Liver (tissue), 9 donors: ENCODE results near the gene RASGRF1. TPM values are rescaled to one million over a fixed set of nuclear protein-coding genes. Genes with fewer than 3 reads are reported as not detected.

ENCODE experiments used
- DNase-seq: peaks from one replicate; pipeline ENCODE4 v3.0.0-alpha.2; 2017; ENCODE audit warnings: low spot score
- H3K27ac ChIP-seq, 2 donors: one replicate each; pipeline ENCODE4 v1.7.0; 2013; ENCODE audit warnings: inconsistent platforms in 2 of 2, low read length in 2 of 2, control low read depth in 1 of 2, low read depth in 1 of 2, mild to moderate bottlenecking in 1 of 2
- H3K27me3 ChIP-seq, 4 donors: one replicate each; pipeline versions ENCODE4 v1.6.1 to v1.7.0; 2013; ENCODE audit warnings: low read length in 3 of 4, inconsistent platforms in 1 of 4, mild to moderate bottlenecking in 1 of 4, moderate library complexity in 1 of 4; ENCODE audit not compliant: control insufficient read depth in 4 of 4, insufficient read depth in 4 of 4
- H3K36me3 ChIP-seq, 4 donors: one replicate each; pipeline versions ENCODE4 v1.6.1 to v1.7.0; 2013; ENCODE audit warnings: low read length in 3 of 4, mild to moderate bottlenecking in 3 of 4, low read depth in 1 of 4, moderate library complexity in 1 of 4; ENCODE audit not compliant: control insufficient read depth in 4 of 4, insufficient read depth in 3 of 4
- H3K4me1 ChIP-seq, 4 donors: one replicate each; pipeline versions ENCODE4 v1.6.1 to v1.7.0; 2013; ENCODE audit warnings: low read length in 3 of 4, mild to moderate bottlenecking in 3 of 4, moderate library complexity in 1 of 4; ENCODE audit not compliant: control insufficient read depth in 4 of 4, insufficient read depth in 4 of 4
- H3K4me3 ChIP-seq, 3 donors: one replicate each; pipeline versions ENCODE4 v1.6.1 to v1.7.0; 2013; ENCODE audit warnings: low read length in 3 of 3, control low read depth in 1 of 3, low read depth in 1 of 3, mild to moderate bottlenecking in 1 of 3
- H3K9ac ChIP-seq, 2 donors: one replicate each; pipeline ENCODE4 v1.7.0; 2013; ENCODE audit warnings: low read length in 2 of 2, mild to moderate bottlenecking in 2 of 2, moderate library complexity in 2 of 2, control low read depth in 1 of 2, low read depth in 1 of 2
- H3K9me3 ChIP-seq, 4 donors: one replicate each; pipeline versions ENCODE4 v1.6.1 to v1.7.0; 2013; ENCODE audit warnings: low read length in 3 of 4; ENCODE audit not compliant: control insufficient read depth in 4 of 4
- ATF3 ChIP-seq: IDR thresholded peaks from 2 replicates; pipeline ENCODE4 v1.6.1; 2016; ENCODE audit warnings: antibody characterized with exemption
- FOXA2 ChIP-seq: IDR thresholded peaks from 2 replicates; pipeline ENCODE4 v1.6.1; 2016; ENCODE audit warnings: antibody characterized with exemption
- GABPA ChIP-seq, 2 donors: IDR thresholded peaks in 1 of 2; conservative IDR thresholded peaks in 1 of 2; 2 replicates each; pipeline ENCODE4 v1.6.1; 2016; ENCODE audit warnings: antibody characterized with exemption in 2 of 2, mild to moderate bottlenecking in 1 of 2, moderate library complexity in 1 of 2
- HNF4A ChIP-seq, 2 donors: conservative IDR thresholded peaks; 2 replicates each; pipeline ENCODE4 v1.6.1; 2016; ENCODE audit warnings: antibody characterized with exemption in 2 of 2, mild to moderate bottlenecking in 2 of 2
- RXRA ChIP-seq, 2 donors: IDR thresholded peaks; 2 replicates each; pipeline ENCODE4 v1.6.1; 2017 to 2018; ENCODE audit warnings: antibody characterized with exemption in 2 of 2, mild to moderate bottlenecking in 1 of 2
- WGBS: extraction: QIAGEN DNeasy Blood & Tissue Kit; methylation state at CpG from one replicate; pipeline ENCODE4 v1.1.7; 2013; 5-methylcytosine and 5-hydroxymethylcytosine counted together
- polyA plus RNA-seq, 2 donors: library from polyadenylated mRNA; stranded (reverse) in 1 of 2; unstranded in 1 of 2; fragments of 200-250 nt in 1 of 2; fragments of >200 nt in 1 of 2; fragmentation: Nextera tagmentation in 1 of 2; extraction: Ambion mirVana in 1 of 2; gene quantifications; one replicate each; pipeline versions ENCODE4 v1.2.1 to v1.2.3, GENCODE V29; 2013 to 2015
- total RNA-seq, 2 donors: library from RNA; depleted of rRNA; stranded (reverse); fragments of >200 nt; gene quantifications; one replicate each; pipeline ENCODE4 v1.2.3, GENCODE V29; 2014
- TF ChIP-seq, protein P1 (sequence below): IDR thresholded peaks from 2 replicates; pipeline ENCODE4 v1.6.1; 2016; ENCODE audit warnings: antibody characterized with exemption, mild to moderate bottlenecking
- donor health status: healthy.
- donor health status: healthy.
- donor health status: healthy.
- donor health status: healthy.
- donor health status: healthy.

The RASGRF1 gene
- total and polyA plus RNA-seq, 4 donors = 0.28 TPM; not detected in 3

DNA sequence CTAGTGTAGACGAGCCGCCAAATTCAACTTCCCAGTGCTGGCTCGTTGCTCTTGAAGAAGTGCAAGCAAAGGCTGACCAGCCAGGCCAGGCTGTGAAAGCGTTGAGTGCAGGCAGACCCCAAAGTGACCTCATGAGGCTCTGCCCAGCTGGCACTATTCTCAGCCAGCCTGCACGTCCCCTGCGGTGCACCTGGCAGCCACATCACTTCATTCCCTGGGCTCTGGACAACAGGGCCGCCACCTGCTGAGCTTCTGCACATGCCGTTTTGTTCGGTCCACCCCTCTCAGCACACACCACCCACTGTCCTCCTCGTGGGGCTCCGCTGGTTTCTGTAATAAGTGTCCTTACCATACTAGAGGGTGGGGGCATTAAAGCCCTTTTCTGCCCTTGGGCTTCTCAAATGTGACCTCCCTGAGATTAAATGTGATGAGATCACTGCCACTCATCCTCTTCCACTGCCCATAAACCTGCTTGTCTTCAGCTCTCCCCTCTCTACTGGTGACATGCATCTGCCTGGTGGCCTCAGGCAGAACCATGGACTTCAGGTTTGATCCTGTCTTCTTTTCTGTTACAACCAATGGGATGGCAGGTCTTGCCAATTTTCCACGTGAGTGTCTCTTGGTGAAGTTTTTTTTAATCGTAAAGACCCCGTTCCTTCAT, 6.1 kb downstream of the RASGRF1 start:
- H3K27me3 ChIP-seq = peaks cover 0 to 6% (median 5%) of the 10 kb centered on the region in 4 donors

DNA sequence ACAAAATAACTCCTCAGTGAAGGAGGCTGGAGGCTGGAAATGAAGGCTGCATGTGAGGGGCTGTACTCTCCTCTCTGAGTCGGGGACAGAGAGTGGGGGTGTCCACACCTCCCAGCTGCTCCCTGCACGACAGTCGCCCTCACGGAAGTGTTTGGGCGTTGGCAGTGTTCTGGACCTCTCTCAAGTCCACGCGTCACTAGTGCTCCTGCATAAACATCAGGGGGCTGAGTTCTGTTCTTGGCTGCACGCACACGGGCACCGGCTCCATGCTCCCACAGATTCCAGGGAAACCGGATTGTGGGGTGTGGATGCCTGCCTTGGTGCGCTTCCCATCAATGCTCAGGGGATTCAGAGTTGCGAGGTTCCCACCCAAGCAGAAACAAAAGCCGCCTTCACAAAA, 7.4 kb downstream of the RASGRF1 start:
- peaks cover 0 to 2% (median 0%) of the 10 kb centered on the region in 4 donors for H3K27me3 ChIP-seq
- no peak overlapping the region for H3K9ac ChIP-seq
- WGBS = 90% methylated on average over 14 of the region's 14 CpGs
- H3K27ac ChIP-seq = no peak overlapping the region
- H3K36me3 ChIP-seq = no peaks in the 10 kb centered on the region
- no peaks in the 10 kb centered on the region for H3K9me3 ChIP-seq
- no peak overlapping the region for H3K4me3 ChIP-seq
- H3K4me1 ChIP-seq = no peaks in the 10 kb centered on the region
- DNase-seq = no peak
- no peak for TF ChIP-seq FOXA2

More for the DNA sequence above, 6.1 kb downstream of the RASGRF1 start:
- Histone ChIP-seq H3K4me1 (peaks cover 0 to under 1% (median 0%) of the 10 kb centered on the region in 4 donors), H3K4me3 (no peak overlapping the region), H3K27ac (no peak overlapping the region), H3K9ac (no peak overlapping the region), H3K36me3 (no peaks in the 10 kb centered on the region), H3K9me3 (no peaks in the 10 kb centered on the region)
- TF ChIP-seq GABPA (IDR thresholded peaks at IDR 0.05 in 1 of 2, conservative IDR thresholded peaks at IDR 0.05 in 1 of 2) (no peak), HNF4A (conservative IDR thresholded peaks at IDR 0.05) (no peak)
- no peak for DNase-seq
- 82% methylated on average over 14 of the region's 14 CpGs for WGBS

- DNase-seq = no peak
- Histone ChIP-seq H3K9ac (no peak overlapping the region), H3K27me3 (peaks cover 0 to 2% (median 0%) of the 10 kb centered on the region in 4 donors), H3K4me3 (no peak overlapping the region), H3K27ac (no peak overlapping the region), H3K9me3 (no peaks in the 10 kb centered on the region), H3K4me1 (no peaks in the 10 kb centered on the region), H3K36me3 (no peaks in the 10 kb centered on the region)
- WGBS = 72% methylated on average over 6 of the region's 6 CpGs
- TF ChIP-seq, protein P1, sequence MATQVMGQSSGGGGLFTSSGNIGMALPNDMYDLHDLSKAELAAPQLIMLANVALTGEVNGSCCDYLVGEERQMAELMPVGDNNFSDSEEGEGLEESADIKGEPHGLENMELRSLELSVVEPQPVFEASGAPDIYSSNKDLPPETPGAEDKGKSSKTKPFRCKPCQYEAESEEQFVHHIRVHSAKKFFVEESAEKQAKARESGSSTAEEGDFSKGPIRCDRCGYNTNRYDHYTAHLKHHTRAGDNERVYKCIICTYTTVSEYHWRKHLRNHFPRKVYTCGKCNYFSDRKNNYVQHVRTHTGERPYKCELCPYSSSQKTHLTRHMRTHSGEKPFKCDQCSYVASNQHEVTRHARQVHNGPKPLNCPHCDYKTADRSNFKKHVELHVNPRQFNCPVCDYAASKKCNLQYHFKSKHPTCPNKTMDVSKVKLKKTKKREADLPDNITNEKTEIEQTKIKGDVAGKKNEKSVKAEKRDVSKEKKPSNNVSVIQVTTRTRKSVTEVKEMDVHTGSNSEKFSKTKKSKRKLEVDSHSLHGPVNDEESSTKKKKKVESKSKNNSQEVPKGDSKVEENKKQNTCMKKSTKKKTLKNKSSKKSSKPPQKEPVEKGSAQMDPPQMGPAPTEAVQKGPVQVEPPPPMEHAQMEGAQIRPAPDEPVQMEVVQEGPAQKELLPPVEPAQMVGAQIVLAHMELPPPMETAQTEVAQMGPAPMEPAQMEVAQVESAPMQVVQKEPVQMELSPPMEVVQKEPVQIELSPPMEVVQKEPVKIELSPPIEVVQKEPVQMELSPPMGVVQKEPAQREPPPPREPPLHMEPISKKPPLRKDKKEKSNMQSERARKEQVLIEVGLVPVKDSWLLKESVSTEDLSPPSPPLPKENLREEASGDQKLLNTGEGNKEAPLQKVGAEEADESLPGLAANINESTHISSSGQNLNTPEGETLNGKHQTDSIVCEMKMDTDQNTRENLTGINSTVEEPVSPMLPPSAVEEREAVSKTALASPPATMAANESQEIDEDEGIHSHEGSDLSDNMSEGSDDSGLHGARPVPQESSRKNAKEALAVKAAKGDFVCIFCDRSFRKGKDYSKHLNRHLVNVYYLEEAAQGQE = no peak
- TF ChIP-seq ATF3 (no peak), RXRA (IDR thresholded peaks at IDR 0.05) (no peak)
Measured at GRCh38 chr15:79082363-79083070, 8.1 kb downstream of the RASGRF1 start.
